ENCODE data around the gene NRL.

- no peak for TF ChIP-seq POLR2A (IDR thresholded peaks at IDR 0.05)
- no peak for TF ChIP-seq CTCF (IDR thresholded peaks at IDR 0.05)
These were observed 47.3 kb downstream of the NRL start for GRCh38 chr14:24067133-24068082.

All from heart left ventricle (tissue), 13 donors.